Large intestine (tissue), 3 donors: ENCODE data around the gene SNRNP200. TPM values are rescaled to one million over a fixed set of nuclear protein-coding genes. Genes with fewer than 3 reads are reported as not detected.

Source experiments
- DNase-seq, 2 donors: peaks; one replicate each; pipeline versions ENCODE4 v3.0.0 to v3.0.0-alpha.2; 2013
- H3K27ac ChIP-seq: one replicate; pipeline ENCODE4 v1.5.1; 2013; ENCODE audit warnings: low read length
- H3K27me3 ChIP-seq: 2 replicates; pipeline ENCODE4 v1.6.1; 2013; ENCODE audit warnings: low read length; ENCODE audit not compliant: control insufficient read depth, insufficient read depth
- H3K36me3 ChIP-seq: 2 replicates; pipeline ENCODE4 v1.6.1; 2013; ENCODE audit warnings: low read length; ENCODE audit not compliant: control insufficient read depth, insufficient read depth
- H3K4me1 ChIP-seq: one replicate; pipeline ENCODE4 v1.6.1; 2013; ENCODE audit warnings: low read length; ENCODE audit not compliant: control insufficient read depth, insufficient read depth
- H3K4me3 ChIP-seq: one replicate; pipeline ENCODE4 v1.5.1; 2013; ENCODE audit warnings: low read length
- H3K9me3 ChIP-seq: one replicate; pipeline ENCODE4 v1.6.1; 2013; ENCODE audit warnings: mild to moderate bottlenecking, low read depth, low read length, moderate library complexity; ENCODE audit not compliant: control insufficient read depth
- WGBS: methylation state at CpG from one replicate; pipeline ENCODE4 v1.1.5; 2013; ENCODE audit warnings: low lambda C conversion rate; ENCODE audit not compliant: insufficient coverage; 5-methylcytosine and 5-hydroxymethylcytosine counted together
- polyA plus RNA-seq: library from polyadenylated mRNA; unstranded; fragments of 120-200 nt; gene quantifications from one replicate; pipeline ENCODE4 v1.2.1, GENCODE V29; 2013

Gene SNRNP200
- polyA plus RNA-seq, 1 donor: 158 TPM

DNA sequence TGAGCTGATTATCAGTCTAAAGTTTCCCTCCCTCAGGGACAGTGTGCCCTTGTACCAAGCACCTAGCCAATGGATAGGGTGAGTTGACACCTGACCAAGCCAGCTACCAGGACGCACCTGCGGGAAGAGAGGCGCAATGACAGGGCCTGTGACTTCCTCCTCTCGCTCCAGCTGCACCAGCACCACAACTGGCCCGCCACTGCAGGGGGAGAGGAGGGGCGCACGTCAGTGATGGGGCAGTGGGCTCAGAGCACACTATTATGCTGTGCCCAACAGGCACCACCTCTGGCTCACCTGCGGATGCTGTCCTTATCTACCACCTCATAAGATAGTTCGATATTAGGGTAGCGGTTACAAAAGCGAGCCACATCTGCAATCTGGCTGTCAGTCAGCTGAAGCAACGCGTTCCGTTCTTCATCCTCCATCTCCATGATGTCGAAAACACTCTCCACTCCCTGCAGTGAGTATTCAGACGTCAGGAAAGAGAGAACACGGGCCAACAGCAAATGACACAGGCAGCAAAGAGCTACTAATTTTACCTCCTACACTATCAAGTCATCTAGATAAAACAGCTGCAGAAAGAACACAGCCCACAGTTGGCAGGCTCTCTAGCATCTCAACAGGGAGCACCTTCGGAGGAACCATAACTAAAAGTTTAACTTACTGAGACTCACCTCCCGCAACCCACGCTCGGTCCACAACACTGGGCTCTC, 28.4 kb downstream of the SNRNP200 start:
- H3K4me3 ChIP-seq: no peak overlapping the region
- DNase-seq: no peak
- no peak overlapping the region for H3K27ac ChIP-seq
- WGBS: no CpG with 5 or more reads among the region's 21 CpGs
- H3K27me3 ChIP-seq: no peaks in the 10 kb centered on the region
- no peaks in the 10 kb centered on the region for H3K9me3 ChIP-seq
- H3K4me1 ChIP-seq: no peaks in the 10 kb centered on the region
- H3K36me3 ChIP-seq: peaks cover 77% of the 10 kb centered on the region

DNA sequence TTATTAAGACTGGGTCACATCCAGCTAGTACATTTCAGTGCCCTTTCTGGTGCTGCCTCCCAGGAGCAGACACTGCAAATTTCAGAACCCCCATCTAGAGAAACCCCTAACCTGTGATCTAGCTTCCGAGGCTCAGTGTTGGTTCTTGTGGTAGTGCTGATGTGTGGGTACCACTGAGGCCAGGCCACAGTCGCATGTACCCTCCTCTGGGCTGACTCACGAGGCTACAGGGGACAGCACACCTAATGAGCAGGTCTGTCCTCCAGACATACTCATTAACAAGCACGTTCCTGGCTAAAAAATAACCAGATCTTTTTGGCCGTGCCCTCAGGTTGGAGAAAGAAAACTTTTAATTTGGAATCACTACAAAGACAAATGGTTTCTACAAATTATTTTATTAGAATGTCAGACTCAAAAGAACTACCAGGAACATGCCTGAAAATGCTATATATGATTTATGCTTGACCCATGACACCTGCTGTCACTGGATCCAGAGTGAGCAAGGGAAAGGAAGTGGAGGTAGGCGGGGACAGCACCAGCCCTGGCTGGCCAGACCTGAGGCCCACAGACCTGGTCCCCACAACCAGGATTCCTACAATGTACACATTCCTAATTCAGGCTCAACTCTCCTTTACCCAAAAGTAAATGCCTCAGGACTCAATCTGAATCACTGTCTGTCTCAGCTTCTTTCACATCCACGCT, 30.8 kb downstream of the SNRNP200 start:
- H3K36me3 ChIP-seq: peaks cover 77% of the 10 kb centered on the region

GRCh38 chr2:96273763-96274162, 31.6 kb downstream of the SNRNP200 start:
- Histone ChIP-seq H3K9me3 (no peaks in the 10 kb centered on the region), H3K4me3 (no peak overlapping the region), H3K27me3 (no peaks in the 10 kb centered on the region), H3K4me1 (no peaks in the 10 kb centered on the region), H3K27ac (no peak overlapping the region), H3K36me3 (peaks cover 77% of the 10 kb centered on the region)
- no CpG with 5 or more reads among the region's 3 CpGs for WGBS
- no peak for DNase-seq

More for the DNA sequence above, 30.8 kb downstream of the SNRNP200 start:
- 83% methylated on average over 1 of the region's 7 CpGs for WGBS
- H3K27ac ChIP-seq: no peak overlapping the region
- no peak for DNase-seq
- H3K4me1 ChIP-seq: no peaks in the 10 kb centered on the region
- no peak overlapping the region for H3K4me3 ChIP-seq
- no peaks in the 10 kb centered on the region for H3K27me3 ChIP-seq
- H3K9me3 ChIP-seq: no peaks in the 10 kb centered on the region

DNA sequence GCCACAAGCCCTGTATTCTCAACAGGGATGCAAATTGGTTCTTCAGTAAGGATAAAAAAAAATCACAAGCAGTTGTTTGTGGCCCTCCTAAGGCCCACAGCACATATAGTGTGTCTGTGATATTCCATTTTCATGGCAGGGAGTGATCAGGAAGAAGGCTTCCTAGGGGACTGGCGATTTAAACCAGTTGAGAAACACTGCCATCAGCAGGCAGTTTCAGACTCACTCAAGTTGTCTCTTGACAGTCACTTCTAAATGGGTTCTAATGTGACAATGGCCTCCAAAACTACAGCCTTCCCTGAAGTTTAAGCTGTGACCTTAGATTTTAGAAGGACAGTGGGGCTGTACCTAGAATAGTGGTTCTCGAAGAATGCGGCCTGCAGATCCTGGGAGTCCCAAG, 33.4 kb downstream of the SNRNP200 start:
- DNase-seq: no peak
- peaks cover 75% of the 10 kb centered on the region for H3K36me3 ChIP-seq
- H3K27ac ChIP-seq: no peak overlapping the region
- H3K4me3 ChIP-seq: no peak overlapping the region
- H3K4me1 ChIP-seq: peaks cover 8% of the 10 kb centered on the region
- WGBS: no CpG with 5 or more reads among the region's 3 CpGs
- no peaks in the 10 kb centered on the region for H3K27me3 ChIP-seq
- no peaks in the 10 kb centered on the region for H3K9me3 ChIP-seq

GRCh38 chr2:96267159-96267971, 38.0 kb downstream of the SNRNP200 start:
- H3K4me3 ChIP-seq: peak overlapping the region; percentile 82
- peaks cover 52% of the 10 kb centered on the region for H3K36me3 ChIP-seq
- peaks cover 21% of the 10 kb centered on the region for H3K4me1 ChIP-seq
- no peaks in the 10 kb centered on the region for H3K27me3 ChIP-seq
- no peaks in the 10 kb centered on the region for H3K9me3 ChIP-seq
- H3K27ac ChIP-seq: no peak overlapping the region
- WGBS: no CpG with 5 or more reads among the region's 12 CpGs
- peak in 1 of 2 donors; percentile 39 for DNase-seq

GRCh38 chr2:96265840-96266679, 39.3 kb downstream of the SNRNP200 start, which contains the start of the genes CIAO1 and TMEM127:
CIAO1 (plus strand) TSS chr2:96266225; CDS start chr2:96266351, 126 bp downstream.
TMEM127 (minus strand) TSS chr2:96265997; CDS start chr2:96265381, 616 bp downstream.
- 0% methylated on average over 2 of the region's 81 CpGs for WGBS
- peak within 1 kb of the TSS; percentile 75 for H3K27ac ChIP-seq
- peak within 1 kb of the TSS; percentile 82 for H3K4me3 ChIP-seq
- H3K9me3 ChIP-seq: no peaks in the 10 kb centered on the region
- no peaks in the 10 kb centered on the region for H3K27me3 ChIP-seq
- H3K4me1 ChIP-seq: peaks cover 34% of the 10 kb centered on the region
- H3K36me3 ChIP-seq: peaks cover 41% of the 10 kb centered on the region
- peak; percentile 99 for DNase-seq

DNA sequence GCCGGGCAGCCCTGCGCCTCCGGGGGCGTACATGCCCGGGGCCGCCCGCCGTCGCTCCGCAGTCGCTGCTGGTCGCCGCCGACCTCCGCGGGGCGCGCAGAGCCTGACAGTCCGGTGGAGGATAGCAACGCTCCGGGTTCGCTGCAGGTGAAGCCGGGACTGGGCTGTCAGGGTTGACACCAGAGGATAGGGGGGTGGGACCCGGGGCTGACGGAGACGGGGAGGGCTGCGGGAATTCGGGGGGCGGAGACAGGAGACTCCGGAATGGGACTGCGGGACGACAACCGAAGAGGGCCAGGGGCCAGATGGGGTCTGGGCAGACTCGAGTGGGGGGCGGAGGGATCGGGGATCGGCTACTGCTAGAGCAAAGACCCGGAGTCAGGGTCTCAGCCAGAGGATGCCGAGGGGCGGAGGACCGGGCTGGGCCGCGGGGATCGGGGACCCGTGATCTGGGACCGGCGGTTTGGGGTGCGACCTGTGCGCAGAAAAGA, 40.0 kb downstream of the SNRNP200 start:
- Histone ChIP-seq H3K27ac (peak overlapping the region; percentile 70), H3K27me3 (no peaks in the 10 kb centered on the region), H3K4me1 (peaks cover 41% of the 10 kb centered on the region), H3K9me3 (no peaks in the 10 kb centered on the region), H3K4me3 (peak overlapping the region; percentile 76), H3K36me3 (peaks cover 37% of the 10 kb centered on the region)
- DNase-seq: peak in 1 of 2 donors; percentile 18
- WGBS: no CpG with 5 or more reads among the region's 49 CpGs

DNA sequence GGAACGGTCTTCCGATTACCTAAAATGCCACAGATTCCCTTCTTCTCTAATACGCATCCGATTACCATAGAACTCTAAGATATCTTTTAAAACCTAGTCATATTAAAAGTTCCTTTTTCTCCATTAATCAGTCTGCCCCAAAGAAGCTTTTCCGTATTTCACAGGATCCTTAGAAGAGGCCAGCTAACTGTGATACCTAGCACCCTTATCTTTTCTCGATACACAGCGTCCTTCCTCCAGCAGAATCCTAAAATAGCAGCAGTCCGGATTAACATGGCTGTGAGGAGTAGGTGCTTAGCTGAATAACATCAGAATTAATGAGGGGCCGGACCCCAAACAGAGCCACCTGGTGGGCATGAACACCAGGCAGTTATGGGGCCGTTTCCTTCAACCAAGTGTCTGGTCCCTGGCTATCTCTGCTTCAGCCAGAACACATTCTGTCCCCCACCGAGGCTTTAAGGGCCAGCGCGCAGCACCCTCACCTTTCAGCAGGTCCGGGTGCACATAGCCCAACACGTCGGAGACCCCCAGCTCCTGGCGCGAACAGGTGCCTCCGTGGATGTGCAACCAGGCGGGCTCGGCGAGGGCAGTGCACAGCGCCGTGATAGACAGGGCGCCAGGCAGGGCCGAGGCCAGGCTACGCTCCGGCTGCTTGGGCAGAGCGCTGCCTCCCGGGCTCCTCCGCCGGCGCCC, 40.5 kb downstream of the SNRNP200 start:
- H3K27me3 ChIP-seq: no peaks in the 10 kb centered on the region
- H3K4me3 ChIP-seq: peak overlapping the region; percentile 76
- H3K9me3 ChIP-seq: no peaks in the 10 kb centered on the region
- peaks cover 47% of the 10 kb centered on the region for H3K4me1 ChIP-seq
- WGBS: 92% methylated on average over 4 of the region's 33 CpGs
- H3K36me3 ChIP-seq: peaks cover 38% of the 10 kb centered on the region
- DNase-seq: peak; percentile 16 to 33
- no peak overlapping the region for H3K27ac ChIP-seq

DNA sequence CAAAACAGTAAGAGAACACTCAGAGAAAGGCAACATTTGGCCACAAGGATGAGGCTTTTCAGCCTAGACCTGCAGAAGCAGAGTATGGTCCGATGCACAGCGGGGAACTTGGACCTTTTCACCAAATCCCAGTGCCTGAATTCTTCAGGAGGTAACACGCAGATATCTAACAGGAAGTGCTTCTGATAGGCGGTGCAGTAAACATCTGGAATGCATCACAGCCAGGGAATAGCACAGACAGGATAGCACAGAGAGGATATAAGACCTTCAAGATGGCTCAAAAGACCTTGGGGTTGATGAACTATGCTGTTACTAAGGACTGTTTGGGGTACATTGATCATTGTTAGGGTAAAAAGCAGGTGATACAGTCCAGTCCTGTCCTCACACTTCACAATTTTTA, 41.3 kb downstream of the SNRNP200 start:
- no peak for DNase-seq
- H3K27ac ChIP-seq: no peak overlapping the region
- peaks cover 39% of the 10 kb centered on the region for H3K36me3 ChIP-seq
- peak overlapping the region; percentile 76 for H3K4me3 ChIP-seq
- no peaks in the 10 kb centered on the region for H3K9me3 ChIP-seq
- no peaks in the 10 kb centered on the region for H3K27me3 ChIP-seq
- H3K4me1 ChIP-seq: peaks cover 54% of the 10 kb centered on the region
- no CpG with 5 or more reads among the region's 4 CpGs for WGBS
